ENCODE results near the gene P4HA2. TPM values are rescaled to one million over a fixed set of nuclear protein-coding genes. Genes with fewer than 3 reads are reported as not detected.
"Not testable (repeated sequence)": the region's sequence is repeated elsewhere in the genome, so short reads cannot be mapped to it uniquely, and the experiment has no call there.

The P4HA2 gene
- polyA plus RNA-seq, 1 donor, result 52.5 TPM

DNA sequence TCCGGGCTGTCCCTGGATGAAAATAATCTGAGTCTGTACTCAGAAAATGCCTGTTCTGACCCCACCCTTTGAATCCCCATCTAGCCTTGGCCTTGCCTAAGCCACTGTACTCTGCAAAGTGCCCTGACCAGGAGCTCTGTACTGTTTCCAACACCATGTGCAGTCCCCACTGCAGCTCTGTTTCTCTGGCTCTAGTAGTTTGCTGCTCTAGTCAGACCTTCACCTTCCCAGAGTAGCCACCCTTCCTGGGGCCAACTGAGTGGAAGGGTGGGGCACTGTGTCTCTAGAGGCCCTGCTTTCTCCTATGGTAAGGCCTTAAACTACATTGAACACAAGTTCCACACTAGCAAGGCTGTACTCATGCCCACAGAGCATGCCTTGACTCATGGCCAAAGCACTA lies 31.9 kb downstream of the P4HA2 start:
- no peak for DNase-seq

GRCh38 chr5:132193165-132193694 lies 34.4 kb downstream of the P4HA2 start:
- no peak for DNase-seq

- peak; percentile 43 for DNase-seq
Measured at GRCh38 chr5:132190161-132190817, 37.4 kb downstream of the P4HA2 start.

GRCh38 chr5:132184588-132184987 lies 43.1 kb downstream of the P4HA2 start:
- DNase-seq, result no peak

DNA sequence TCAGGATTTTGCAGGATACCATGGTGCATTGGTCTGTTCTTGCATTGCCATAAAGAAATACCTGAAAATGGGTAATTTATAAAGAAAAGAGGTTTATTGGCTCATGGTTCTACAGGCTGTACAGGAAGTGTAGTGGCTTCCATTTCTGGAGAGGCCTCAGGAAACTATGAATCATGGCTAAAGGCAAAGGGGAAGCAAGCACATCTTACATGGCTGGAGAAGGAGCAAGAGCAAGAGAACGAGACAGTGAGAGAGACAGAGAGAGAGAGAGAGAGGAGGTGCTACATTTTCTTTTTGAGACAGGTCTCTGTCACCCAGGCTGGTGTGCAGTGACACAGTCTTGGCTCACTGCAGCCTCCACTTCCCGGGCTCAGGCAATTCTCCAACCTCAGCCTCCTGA lies 43.9 kb downstream of the P4HA2 start:
- DNase-seq, result no peak

- no peak for DNase-seq
Measured at GRCh38 chr5:132182359-132183040, 45.2 kb downstream of the P4HA2 start.

- DNase-seq, result no peak
Measured at GRCh38 chr5:132181011-132181629, 46.5 kb downstream of the P4HA2 start.

GRCh38 chr5:132180134-132180745 lies 47.4 kb downstream of the P4HA2 start:
- peak; percentile 69 for DNase-seq

- DNase-seq, result no peak
Measured at GRCh38 chr5:132179405-132179804, 48.2 kb downstream of the P4HA2 start.

GRCh38 chr5:132177691-132178149 lies 49.9 kb downstream of the P4HA2 start:
- no peak for DNase-seq

GRCh38 chr5:132176987-132177386 lies 50.7 kb downstream of the P4HA2 start:
- DNase-seq, result no peak

GRCh38 chr5:132176521-132176945 lies 51.1 kb downstream of the P4HA2 start:
- DNase-seq, result no peak

- DNase-seq, result no peak
Measured at GRCh38 chr5:132162945-132163344, 64.7 kb downstream of the P4HA2 start.

GRCh38 chr5:132161574-132162326 lies 65.9 kb downstream of the P4HA2 start:
- not testable (repeated sequence) for DNase-seq

DNA sequence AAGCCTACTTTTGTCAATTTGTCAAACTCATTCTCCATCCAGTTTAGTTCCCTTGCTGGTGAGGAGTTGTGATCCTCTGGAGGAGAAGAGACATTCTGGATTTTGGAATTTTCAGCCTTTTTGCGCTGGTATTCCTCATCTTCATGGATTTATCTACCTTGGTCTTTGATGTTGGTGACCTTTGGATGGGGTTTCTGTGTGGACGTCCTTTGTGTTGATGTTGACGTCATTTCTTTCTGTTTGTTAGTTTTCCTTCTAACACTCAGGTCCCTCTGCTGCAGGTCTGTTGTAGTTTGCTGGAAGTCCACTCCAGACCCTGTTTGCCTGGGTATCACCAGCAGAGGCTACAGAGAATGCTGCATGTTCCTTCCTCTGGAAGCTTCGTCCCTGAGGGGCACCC lies 71.2 kb downstream of the P4HA2 start:
- DNase-seq, result no peak

GRCh38 chr5:132150565-132150964 lies 77.1 kb downstream of the P4HA2 start:
- no peak for DNase-seq

DNA sequence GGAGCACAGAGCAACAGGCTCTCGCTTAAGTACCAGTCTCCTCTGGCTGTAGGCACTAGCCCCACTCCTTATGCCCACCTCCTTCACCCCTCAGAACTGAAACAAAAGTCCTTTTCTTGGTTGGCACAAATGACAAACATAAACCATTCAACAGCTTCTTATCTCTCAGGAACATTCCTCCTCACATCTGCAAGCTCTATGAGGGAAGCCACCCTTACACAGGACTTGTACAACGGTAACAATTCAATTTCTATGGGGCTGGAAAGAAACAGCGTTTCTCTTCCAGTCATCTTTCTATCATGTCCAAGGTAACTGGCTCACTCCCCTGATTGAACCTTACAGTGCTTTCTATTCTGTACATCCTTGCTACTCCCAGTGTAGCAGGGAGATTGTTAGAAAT lies 80.0 kb downstream of the P4HA2 start:
- no peak for DNase-seq

- not testable (repeated sequence) for DNase-seq
Measured at GRCh38 chr5:132145326-132145725, 82.3 kb downstream of the P4HA2 start.

DNA sequence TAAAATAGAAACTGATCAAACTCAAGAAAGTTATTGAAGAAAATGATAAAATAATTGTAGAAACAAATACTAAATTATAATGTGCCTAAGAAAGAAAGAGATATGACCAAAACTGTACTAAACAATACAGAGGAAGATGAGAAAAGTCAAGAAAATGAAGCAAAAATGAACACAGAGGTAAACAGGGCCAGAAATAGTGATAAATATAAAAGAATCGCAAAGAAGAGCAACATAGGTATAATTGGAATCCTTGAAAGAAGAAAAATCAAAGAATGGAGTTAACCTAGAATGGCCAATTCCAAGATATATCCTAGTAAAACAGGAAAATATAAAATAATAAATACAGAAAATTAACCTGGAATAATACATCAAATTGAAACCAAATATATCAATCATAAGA lies 84.5 kb downstream of the P4HA2 start:
- DNase-seq, result no peak

- no peak for DNase-seq
Measured at GRCh38 chr5:132142459-132142858, 85.2 kb downstream of the P4HA2 start.

All from hindlimb muscle (tissue), 1 donor.